Tibial nerve (tissue), 4 donors: ENCODE measurements around the gene USP7.

Experiments used
- CTCF ChIP-seq, 5 experiments: fragments of 200-600 bp in 3 of 5; fragments of 450-650 bp in 2 of 5; sonication (generic) in 3 of 5; IDR thresholded peaks; one replicate each; pipeline ENCODE4 v1.5.1; 2016 to 2019; ENCODE audit warnings: antibody characterized with exemption in 5 of 5, mild to moderate bottlenecking in 3 of 5, moderate library complexity in 2 of 5
- EP300 ChIP-seq, 2 donors: sonication (generic); formaldehyde crosslinking; IDR thresholded peaks; one replicate each; pipeline ENCODE4 v1.6.1; 2017; ENCODE audit warnings: antibody characterized with exemption in 2 of 2, mild to moderate bottlenecking in 1 of 2
- POLR2A ChIP-seq, 2 donors: fragments of 450-650 bp; IDR thresholded peaks; one replicate each; pipeline ENCODE4 v1.6.1; 2017; ENCODE audit warnings: antibody characterized with exemption in 2 of 2, mild to moderate bottlenecking in 2 of 2, moderate library complexity in 2 of 2

- TF ChIP-seq CTCF (IDR thresholded peaks at IDR 0.05) (no peak), EP300 (IDR thresholded peaks at IDR 0.05) (no peak), POLR2A (IDR thresholded peaks at IDR 0.05) (no peak)
Observed at GRCh38 chr16:8961811-8962390, 1.8 kb downstream of the USP7 start.
